GM12864 (cell line): ENCODE data around the gene MBNL2.

Experiments
- DNase-seq: peaks from one replicate; pipeline ENCODE4 v3.0.0-alpha.2; 2011; ENCODE audit warnings: low read depth
- H3K4me3 ChIP-seq: 2 replicates; pipeline ENCODE4 v1.5.1; 2011; ENCODE audit warnings: mild to moderate bottlenecking, low read depth, low read length, control low read depth
- TF ChIP-seq, protein P1 (sequence below): IDR thresholded peaks from 2 replicates; pipeline ENCODE4 v1.5.1; 2011; ENCODE audit warnings: low read depth, mild to moderate bottlenecking, moderate library complexity, low read length, control low read depth, inconsistent platforms; ENCODE audit errors: missing control alignments

Gene MBNL2

DNA sequence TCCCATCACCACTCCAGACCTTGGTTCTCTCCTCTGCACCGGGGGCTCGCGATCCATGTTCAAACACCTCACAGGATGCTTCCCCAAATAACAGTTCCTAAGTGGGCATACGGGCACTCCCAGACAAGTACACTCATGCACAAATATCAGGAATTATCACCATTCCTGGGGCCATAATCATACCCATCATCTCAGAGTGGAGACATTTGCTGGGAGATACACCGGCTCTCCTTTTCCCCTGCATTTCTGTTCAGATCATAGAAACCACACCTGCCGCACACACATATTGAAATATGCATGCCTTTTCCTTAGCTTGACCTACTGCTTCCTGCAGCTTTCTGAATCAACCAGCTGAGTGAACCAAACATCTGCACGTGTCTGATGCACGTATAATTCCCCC is 33.9 kb upstream of the MBNL2 start:
- TF ChIP-seq, protein P1, sequence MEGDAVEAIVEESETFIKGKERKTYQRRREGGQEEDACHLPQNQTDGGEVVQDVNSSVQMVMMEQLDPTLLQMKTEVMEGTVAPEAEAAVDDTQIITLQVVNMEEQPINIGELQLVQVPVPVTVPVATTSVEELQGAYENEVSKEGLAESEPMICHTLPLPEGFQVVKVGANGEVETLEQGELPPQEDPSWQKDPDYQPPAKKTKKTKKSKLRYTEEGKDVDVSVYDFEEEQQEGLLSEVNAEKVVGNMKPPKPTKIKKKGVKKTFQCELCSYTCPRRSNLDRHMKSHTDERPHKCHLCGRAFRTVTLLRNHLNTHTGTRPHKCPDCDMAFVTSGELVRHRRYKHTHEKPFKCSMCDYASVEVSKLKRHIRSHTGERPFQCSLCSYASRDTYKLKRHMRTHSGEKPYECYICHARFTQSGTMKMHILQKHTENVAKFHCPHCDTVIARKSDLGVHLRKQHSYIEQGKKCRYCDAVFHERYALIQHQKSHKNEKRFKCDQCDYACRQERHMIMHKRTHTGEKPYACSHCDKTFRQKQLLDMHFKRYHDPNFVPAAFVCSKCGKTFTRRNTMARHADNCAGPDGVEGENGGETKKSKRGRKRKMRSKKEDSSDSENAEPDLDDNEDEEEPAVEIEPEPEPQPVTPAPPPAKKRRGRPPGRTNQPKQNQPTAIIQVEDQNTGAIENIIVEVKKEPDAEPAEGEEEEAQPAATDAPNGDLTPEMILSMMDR: no peak
- no peak for DNase-seq
- H3K4me3 ChIP-seq: no peak overlapping the region

DNA sequence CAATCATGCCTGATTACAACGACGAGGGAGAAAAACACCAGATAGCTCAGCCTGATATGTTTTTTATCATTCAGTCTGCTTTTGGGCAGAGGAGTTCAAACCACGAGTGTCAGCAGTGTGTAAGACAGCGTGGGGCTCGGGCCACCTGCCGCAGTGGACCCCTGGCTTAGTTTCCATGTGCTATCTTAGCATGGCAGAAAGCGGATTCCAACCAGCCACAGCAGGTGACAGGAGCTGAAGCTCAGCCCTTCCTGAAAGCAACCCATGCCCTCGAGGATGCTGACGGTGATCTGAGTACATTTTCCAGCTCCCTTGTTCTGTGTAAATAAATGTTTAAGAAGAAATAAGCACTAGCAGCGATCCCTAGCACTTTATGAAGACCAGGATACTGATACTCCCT is 32.2 kb upstream of the MBNL2 start:
- H3K4me3 ChIP-seq: no peak overlapping the region
- DNase-seq: no peak
- TF ChIP-seq, protein P1: no peak

- TF ChIP-seq, protein P1: no peak
- no peak for DNase-seq
- no peak overlapping the region for H3K4me3 ChIP-seq
Measured at GRCh38 chr13:97191142-97191541, 31.0 kb upstream of the MBNL2 start.

GRCh38 chr13:97191615-97192014 is 30.5 kb upstream of the MBNL2 start:
- no peak overlapping the region for H3K4me3 ChIP-seq
- DNase-seq: no peak
- TF ChIP-seq, protein P1: no peak

- DNase-seq: no peak
- TF ChIP-seq, protein P1: no peak
Measured at GRCh38 chr13:97192166-97192565, 30.0 kb upstream of the MBNL2 start.

GRCh38 chr13:97193577-97193976 is 28.6 kb upstream of the MBNL2 start:
- no peak for DNase-seq
- TF ChIP-seq, protein P1: no peak
- H3K4me3 ChIP-seq: no peak overlapping the region

More at GRCh38 chr13:97192166-97192565, 30.0 kb upstream of the MBNL2 start:
- no peak overlapping the region for H3K4me3 ChIP-seq

DNA sequence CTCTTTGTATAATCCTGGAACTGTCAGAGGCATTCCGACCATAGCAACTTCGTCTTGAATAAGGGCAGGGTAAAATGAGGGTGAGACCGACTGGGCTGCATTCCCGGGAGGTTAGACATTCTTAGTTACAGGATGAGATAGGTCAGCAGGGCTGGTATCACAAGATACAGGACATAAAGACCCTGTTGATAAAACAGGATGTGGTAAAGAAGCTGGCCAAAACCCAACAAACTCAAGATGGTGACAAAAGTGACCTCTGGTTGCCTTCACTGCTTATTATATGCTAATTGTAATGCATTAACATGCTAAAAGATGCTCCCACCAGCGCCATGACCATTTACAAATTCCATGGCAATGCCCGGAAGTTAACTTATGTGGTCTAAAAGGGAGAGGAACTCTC is 27.7 kb upstream of the MBNL2 start:
- no peak overlapping the region for H3K4me3 ChIP-seq
- DNase-seq: no peak
- TF ChIP-seq, protein P1: no peak
